ENCODE measurements around the gene PCP2.

The PCP2 gene

GRCh38 chr19:7618771-7619510, 14.6 kb downstream of the PCP2 start:
- no peak for DNase-seq

- no peak for DNase-seq
These were observed 15.2 kb downstream of the PCP2 start for GRCh38 chr19:7618348-7618747.

DNA sequence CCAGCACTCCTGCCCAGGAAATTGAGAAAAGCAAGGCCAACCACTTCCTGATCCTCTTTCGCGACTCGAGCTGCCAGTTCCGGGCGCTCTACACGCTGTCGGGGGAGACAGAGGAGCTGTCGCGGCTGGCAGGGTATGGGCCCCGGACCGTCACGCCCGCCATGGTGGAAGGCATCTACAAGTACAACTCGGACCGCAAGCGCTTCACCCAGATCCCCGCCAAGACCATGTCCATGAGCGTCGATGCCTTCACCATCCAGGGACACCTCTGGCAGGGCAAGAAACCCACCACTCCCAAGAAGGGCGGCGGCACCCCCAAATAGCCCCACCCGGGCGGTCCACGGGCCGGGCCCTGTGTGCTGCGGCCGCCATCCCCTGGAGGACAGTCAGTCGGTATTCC, 15.8 kb downstream of the PCP2 start:
- no peak for DNase-seq

DNA sequence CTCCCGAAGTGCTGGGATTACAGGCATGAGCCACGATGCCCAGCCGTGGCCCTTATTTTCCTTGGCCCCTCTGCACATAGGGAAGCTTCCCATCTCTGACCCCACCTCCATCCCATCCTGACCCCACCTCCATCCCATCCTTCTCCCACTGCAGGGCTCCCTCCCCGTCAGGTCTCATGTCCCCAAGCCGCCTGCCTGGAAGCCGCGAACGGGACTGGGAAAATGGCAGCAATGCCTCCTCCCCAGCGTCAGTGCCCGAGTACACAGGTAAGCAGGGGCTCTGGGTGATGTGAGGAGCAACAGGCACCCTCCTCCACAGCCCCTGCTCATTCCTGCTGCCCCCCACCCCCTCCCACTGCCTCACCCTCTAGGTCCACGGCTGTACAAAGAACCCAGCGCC, 16.3 kb downstream of the PCP2 start:
- no peak for DNase-seq

GRCh38 chr19:7614859-7615741, 18.4 kb downstream of the PCP2 start:
- DNase-seq, result no peak

GRCh38 chr19:7612282-7613274, 20.9 kb downstream of the PCP2 start:
- DNase-seq, result no peak

DNA sequence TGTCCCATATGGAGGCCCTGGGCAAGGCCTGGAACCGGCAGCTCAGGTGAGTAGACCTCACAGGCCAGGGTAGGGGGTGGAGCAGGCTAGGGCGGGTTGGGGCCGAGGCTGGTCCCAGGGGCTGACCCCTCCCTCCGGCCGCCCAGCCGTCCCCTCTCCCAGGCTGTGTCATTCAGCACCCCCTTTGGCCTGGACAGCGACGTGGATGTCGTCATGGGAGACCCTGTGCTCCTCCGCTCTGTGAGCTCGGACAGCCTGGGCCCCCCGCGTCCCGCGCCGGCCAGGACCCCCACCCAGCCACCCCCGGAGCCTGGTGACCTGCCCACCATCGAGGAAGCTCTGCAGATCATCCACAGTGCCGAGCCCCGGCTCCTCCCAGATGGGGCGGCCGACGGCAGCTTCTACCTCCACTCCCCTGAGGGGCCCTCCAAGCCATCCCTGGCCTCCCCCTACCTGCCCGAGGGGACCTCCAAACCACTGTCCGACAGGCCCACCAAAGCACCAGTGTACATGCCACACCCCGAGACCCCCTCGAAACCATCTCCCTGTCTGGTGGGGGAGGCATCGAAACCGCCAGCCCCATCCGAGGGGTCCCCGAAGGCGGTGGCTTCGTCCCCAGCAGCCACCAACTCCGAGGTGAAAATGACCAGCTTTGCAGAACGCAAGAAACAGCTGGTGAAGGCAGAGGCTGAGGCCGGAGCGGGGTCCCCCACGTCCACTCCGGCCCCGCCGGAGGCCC, 21.8 kb downstream of the PCP2 start:
- DNase-seq, result no peak

- DNase-seq, result no peak
These were observed 22.9 kb downstream of the PCP2 start for GRCh38 chr19:7610491-7611240.

DNA sequence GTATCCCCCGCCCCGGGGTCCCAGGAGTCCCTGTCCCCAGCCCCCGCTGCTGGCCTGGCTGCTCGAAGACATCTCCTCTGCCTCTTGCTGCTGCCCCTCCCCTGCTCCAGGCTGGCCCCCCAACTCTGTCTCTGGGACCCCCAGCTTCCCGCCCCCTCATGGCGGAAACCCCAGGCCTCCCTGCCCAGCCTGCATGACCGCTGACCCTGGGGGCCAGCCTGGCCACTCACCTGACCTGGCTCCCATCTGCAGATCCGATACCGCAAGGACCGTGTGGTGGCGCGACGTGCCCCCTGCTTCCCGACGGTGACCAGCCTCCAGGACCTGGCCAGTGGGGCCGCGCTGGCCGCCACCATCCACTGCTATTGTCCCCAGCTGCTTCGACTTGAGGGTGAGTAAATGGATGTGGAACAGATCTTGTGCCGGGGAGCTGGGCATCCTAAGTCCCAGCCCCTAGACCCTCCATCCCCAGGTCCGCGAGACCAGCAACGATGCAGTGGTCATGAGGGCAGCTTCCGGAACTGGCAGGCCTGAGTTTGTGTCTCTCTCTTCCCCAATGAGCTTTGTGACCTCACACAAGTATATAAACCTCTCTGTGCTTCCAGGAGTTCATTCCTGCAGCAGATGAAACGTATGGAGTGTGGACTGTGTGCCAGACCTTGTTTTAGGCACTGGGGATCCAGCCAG, 25.5 kb downstream of the PCP2 start:
- no peak for DNase-seq

GRCh38 chr19:7607212-7607873, 26.2 kb downstream of the PCP2 start:
- no peak for DNase-seq

DNA sequence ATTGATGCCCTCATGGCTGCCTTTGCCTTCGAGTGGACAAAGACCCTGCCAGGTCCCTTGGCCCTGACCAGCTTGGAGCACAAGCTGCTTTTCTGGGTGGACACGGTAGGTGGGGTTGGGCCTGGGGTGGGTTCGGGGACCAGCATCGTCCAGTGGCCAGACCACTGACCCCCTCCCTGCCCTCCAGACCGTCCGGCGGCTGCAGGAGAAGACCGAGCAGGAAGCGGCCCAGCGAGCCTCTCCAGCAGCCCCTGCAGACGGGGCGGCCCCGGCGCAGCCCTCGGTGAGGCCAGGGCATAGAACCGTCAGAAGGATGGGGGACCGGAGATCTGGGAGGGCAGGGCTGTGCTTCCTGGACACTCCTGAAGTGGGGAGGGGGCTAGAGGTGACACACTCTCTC, 27.2 kb downstream of the PCP2 start:
- DNase-seq, result no peak

DNA sequence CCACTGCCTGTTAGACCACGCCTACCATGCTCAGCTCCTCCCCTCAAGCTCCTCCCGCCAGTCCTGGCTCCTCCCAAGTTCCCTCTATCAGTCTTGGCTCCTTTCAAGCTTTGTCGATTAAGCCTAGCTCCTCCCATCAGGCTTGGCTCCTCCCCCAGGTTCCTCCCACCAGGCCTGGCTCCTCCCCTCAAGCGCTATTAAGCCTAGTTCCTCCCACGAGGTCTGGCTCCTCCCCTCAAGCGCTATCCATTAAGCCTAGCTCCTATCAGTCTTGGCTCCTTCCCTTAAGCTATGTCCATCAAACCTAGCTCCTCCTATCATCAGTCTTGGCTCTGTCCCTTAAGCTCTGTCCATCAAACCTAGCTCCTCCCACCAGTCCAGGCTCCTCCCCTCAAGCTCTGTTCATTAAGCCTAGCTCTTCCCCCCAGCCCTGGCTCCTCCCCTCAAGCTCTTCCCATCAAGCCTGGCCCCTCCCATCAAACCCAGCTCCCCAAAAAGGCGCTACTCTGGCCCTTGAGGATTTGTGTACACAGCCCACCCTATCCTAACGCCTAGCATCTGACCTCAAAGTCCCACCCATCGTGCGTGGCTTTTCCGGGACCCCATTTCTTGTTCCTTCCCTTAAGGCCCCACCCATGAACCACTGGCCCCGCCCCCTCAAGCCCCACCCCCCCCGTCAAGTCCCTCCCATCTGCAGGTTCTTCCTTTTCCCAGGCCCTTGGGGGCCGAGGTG, 27.9 kb downstream of the PCP2 start:
- no peak for DNase-seq

DNA sequence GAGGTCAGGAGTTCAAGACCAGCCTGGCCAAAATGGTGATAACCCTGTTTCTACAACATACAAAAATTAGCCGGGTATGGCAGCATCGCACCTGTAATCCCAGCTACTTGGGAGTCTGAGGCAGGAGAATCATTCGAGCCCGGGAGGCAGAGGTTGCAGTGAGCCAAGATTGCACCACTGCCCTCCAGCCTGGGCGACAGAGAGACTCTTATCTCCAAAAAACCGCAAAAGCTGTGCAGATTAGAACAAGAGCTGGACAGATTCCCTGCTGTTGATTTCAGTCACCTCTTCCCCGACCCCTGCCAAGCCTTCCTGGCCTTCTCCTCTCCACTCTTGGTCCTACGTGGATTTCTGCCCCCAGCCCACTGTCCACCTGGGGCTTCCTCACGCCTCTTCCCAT, 29.6 kb downstream of the PCP2 start:
- no peak for DNase-seq

DNA sequence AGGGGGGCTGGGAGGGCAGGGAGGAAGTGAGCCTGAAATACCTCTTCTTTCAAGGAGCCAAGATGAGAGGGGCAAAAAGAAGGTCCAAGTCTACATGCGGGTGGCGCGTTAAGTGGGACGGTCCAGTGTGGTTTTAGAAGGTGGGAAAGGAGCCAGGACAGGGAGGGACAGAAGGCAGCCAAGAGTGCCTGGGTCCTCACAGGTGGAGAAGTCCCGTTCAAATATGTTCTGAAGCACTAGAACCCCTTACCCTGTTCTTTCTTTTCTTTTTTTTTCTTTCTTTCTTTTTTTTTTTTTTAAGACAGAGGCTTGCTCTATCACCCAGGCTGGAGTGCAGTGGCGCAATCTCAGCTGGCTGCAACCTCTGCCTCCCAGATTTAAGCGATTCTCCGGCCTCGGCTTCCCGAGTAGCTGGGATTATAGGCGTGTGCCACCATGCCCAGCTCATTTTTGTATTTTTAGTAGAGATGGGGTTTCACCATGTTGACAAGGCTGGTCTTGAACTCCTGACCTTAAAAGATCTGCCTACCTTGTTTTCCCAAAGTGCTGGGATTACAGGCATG, 30.5 kb downstream of the PCP2 start:
- no peak for DNase-seq

DNA sequence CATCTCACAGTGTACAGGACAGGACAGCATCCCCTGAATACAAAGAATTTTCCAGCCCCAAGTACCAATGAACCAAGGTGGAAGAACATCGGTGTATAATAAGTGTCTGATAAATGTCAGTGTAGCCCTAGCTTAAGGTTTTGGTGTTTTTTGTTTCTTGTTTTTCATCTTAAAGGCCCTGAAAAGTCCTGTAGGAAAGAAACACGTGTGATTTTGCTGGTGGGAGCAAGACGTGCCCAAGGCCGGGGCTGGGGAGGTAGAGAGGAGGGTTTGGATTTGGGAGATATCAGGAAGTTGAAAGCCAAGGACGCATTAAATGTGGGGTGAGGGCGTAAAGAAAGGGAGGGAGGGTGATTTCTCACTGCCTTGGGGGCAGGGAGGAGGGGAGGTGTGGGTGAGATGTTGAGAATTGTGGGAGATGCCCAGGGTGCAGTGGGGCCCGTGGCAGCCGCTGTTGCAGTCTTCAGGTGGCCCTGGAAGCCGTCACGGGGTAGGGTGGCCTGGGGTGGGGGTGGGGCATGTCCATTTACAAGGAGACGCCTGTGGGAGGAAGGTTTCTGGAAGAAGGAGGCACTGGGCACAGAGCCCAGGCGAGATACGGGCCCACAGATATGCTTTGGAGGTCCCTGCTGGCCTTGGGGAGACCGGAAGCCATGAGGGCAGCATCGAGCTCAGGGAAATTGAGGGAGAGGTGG, 31.1 kb downstream of the PCP2 start:
- no peak for DNase-seq

DNA sequence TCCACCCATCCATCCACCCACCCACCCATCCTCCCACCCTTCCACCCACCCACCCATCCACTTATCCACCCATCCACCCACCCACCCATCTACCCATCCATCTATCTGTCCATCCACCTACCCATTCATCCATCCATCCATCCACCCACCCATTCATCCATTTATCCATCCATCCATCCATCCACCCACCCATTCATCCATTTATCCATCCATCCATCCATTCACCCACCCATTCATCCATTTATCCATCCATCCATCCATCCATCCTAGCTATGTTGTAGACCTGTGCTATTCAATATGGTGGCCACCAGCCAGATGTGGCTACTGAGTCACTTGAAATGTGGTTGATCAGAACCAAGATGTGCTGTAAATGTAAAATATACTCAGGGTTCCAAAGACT, 32.8 kb downstream of the PCP2 start:
- no peak for DNase-seq

DNA sequence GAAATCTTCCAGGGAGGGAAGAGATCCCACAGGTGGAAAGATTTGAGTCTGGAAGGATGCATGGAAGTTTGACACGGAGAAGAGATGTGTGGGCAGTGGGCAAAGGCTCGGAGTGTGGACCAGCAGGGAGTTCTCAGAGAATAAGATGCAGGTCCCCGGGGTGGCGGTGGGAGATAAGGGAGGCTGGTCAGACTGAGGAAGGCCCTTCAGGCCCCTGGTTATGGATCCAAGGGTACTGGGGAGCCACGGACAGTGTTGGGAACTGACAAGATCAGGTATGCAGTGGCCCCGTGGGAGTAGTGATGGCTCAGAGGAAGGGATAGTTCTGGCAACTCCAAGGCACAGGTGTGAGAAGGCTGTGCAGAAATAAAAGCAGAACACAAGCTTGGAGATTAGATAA, 35.3 kb downstream of the PCP2 start:
- DNase-seq, result no peak

DNA sequence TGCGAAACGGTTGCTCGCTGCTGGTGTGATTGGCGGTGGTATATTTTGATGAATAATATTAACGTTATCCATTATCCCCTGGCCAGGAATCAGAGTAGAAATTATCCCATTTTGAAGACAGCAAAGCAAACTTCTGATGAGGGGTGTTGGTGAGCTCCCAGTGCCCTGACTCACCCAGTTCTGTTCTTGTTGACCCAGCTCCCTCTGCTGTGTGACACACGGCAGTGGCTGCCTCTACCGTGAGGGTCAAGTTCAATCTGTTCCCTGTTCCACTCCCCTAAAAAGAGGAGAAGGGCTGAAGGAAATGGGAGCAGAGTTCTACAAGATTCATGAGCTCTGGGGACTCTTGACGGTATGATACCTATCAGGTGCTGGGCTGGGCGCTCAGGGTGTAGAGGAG, 35.8 kb downstream of the PCP2 start:
- no peak for DNase-seq

Measured in NK-92 treated with Interleukin-12 subunit alpha and Interleukin-12 subunit beta, amount 100 ng/mL, for 24 hours (cell line).